Stimulated activated effector memory CD8-positive, alpha-beta T cell treated with anti-CD3 and anti-CD28 coated beads, Interleukin-12 subunit alpha, Interleukin-12 subunit beta, amount 100 ng/mL, for 72 hours (primary cell): ENCODE results near the gene METTL2B.
"Not testable (repeated sequence)": the region's sequence is repeated elsewhere in the genome, so short reads cannot be mapped to it uniquely, and the experiment has no call there.

ENCODE experiments used
- ATAC-seq: fragments of 150-1000 bp; cut with Tn5 transposase; 2 replicates; pipeline ENCODE4 v1.10.0; 2021
- DNase-seq, 2 donors: peaks; one replicate each; pipeline ENCODE4 v3.0.0; 2021 to 2022; ENCODE audit warnings: low spot score in 2 of 2
- H3K27ac Mint-ChIP-seq: one replicate; pipeline ENCODE4 v1.8.0; 2022; ENCODE audit warnings: mild to moderate bottlenecking, mixed read lengths
- H3K36me3 Mint-ChIP-seq: one replicate; pipeline ENCODE4 v1.8.0; 2022; ENCODE audit warnings: mild to moderate bottlenecking, mixed read lengths
- H3K4me1 Mint-ChIP-seq: one replicate; pipeline ENCODE4 v1.8.0; 2022; ENCODE audit warnings: mixed read lengths
- H3K4me3 Mint-ChIP-seq: one replicate; pipeline ENCODE4 v1.8.0; 2022; ENCODE audit warnings: mild to moderate bottlenecking, mixed read lengths
- H3K9me3 Mint-ChIP-seq: one replicate; pipeline ENCODE4 v1.8.0; 2022; ENCODE audit warnings: mixed read lengths

METTL2B gene

GRCh38 chr7:128477336-128477690, 765 bp downstream of the METTL2B start:
- DNase-seq, result not testable (repeated sequence)

GRCh38 chr7:128479082-128479481, 2.5 kb downstream of the METTL2B start:
- not testable (repeated sequence) for H3K27ac Mint-ChIP-seq, H3K9me3 Mint-ChIP-seq, ATAC-seq, H3K4me3 Mint-ChIP-seq, DNase-seq
- Mint-ChIP-seq H3K36me3 (peaks cover 73% of the 10 kb centered on the region), H3K4me1 (peaks cover 17% of the 10 kb centered on the region)

More at GRCh38 chr7:128477336-128477690, 765 bp downstream of the METTL2B start:
- peak overlapping the region; percentile 98 for H3K27ac Mint-ChIP-seq
- H3K36me3 Mint-ChIP-seq, result peaks cover 57% of the 10 kb centered on the region
- peaks cover 17% of the 10 kb centered on the region for H3K4me1 Mint-ChIP-seq
- ATAC-seq, H3K9me3 Mint-ChIP-seq: not testable (repeated sequence)
- peak overlapping the region; percentile 98 for H3K4me3 Mint-ChIP-seq

GRCh38 chr7:128488134-128488533, 11.6 kb downstream of the METTL2B start:
- not testable (repeated sequence) for H3K9me3 Mint-ChIP-seq, H3K4me3 Mint-ChIP-seq, H3K27ac Mint-ChIP-seq, ATAC-seq, DNase-seq, H3K4me1 Mint-ChIP-seq
- peaks cover 95% of the 10 kb centered on the region for H3K36me3 Mint-ChIP-seq

- H3K27ac Mint-ChIP-seq, result no peak overlapping the region
- H3K36me3 Mint-ChIP-seq, result peaks cover 99% of the 10 kb centered on the region
- DNase-seq (no peak), ATAC-seq (no peak)
- no peaks in the 10 kb centered on the region for H3K9me3 Mint-ChIP-seq
- H3K4me1 Mint-ChIP-seq, result no peaks in the 10 kb centered on the region
- no peak overlapping the region for H3K4me3 Mint-ChIP-seq
These were observed 20.9 kb downstream of the METTL2B start for GRCh38 chr7:128497405-128497804.

GRCh38 chr7:128505416-128505815, 28.9 kb downstream of the METTL2B start:
- not testable (repeated sequence) for H3K4me3 Mint-ChIP-seq, DNase-seq, ATAC-seq, H3K27ac Mint-ChIP-seq, H3K9me3 Mint-ChIP-seq
- Mint-ChIP-seq H3K4me1 (peaks cover 32% of the 10 kb centered on the region), H3K36me3 (peaks cover 56% of the 10 kb centered on the region)

GRCh38 chr7:128506819-128507218, 30.3 kb downstream of the METTL2B start:
- not testable (repeated sequence) for H3K9me3 Mint-ChIP-seq, H3K4me3 Mint-ChIP-seq, DNase-seq
- H3K4me1 Mint-ChIP-seq, result peaks cover 32% of the 10 kb centered on the region
- H3K36me3 Mint-ChIP-seq, result peaks cover 42% of the 10 kb centered on the region
- ATAC-seq, result peak; percentile 25
- H3K27ac Mint-ChIP-seq, result peak overlapping the region; percentile 80

GRCh38 chr7:128507321-128507993, 30.9 kb downstream of the METTL2B start:
- not testable (repeated sequence) for ATAC-seq, H3K9me3 Mint-ChIP-seq
- H3K27ac Mint-ChIP-seq, result peak overlapping the region; percentile 80

GRCh38 chr7:128511692-128512091, 35.1 kb downstream of the METTL2B start:
- ATAC-seq, H3K27ac Mint-ChIP-seq, H3K4me3 Mint-ChIP-seq, DNase-seq, H3K9me3 Mint-ChIP-seq: not testable (repeated sequence)
- H3K4me1 Mint-ChIP-seq, result peaks cover 23% of the 10 kb centered on the region
- peaks cover 11% of the 10 kb centered on the region for H3K36me3 Mint-ChIP-seq

More at GRCh38 chr7:128507321-128507993, 30.9 kb downstream of the METTL2B start:
- DNase-seq, H3K4me3 Mint-ChIP-seq: not testable (repeated sequence)
- peaks cover 32% of the 10 kb centered on the region for H3K4me1 Mint-ChIP-seq
- peaks cover 36% of the 10 kb centered on the region for H3K36me3 Mint-ChIP-seq

GRCh38 chr7:128515232-128515631, 38.7 kb downstream of the METTL2B start:
- ATAC-seq, H3K27ac Mint-ChIP-seq, DNase-seq, H3K4me3 Mint-ChIP-seq, H3K36me3 Mint-ChIP-seq, H3K9me3 Mint-ChIP-seq, H3K4me1 Mint-ChIP-seq: not testable (repeated sequence)

- DNase-seq, H3K9me3 Mint-ChIP-seq, H3K4me1 Mint-ChIP-seq, H3K36me3 Mint-ChIP-seq, ATAC-seq, H3K4me3 Mint-ChIP-seq, H3K27ac Mint-ChIP-seq: not testable (repeated sequence)
These were observed 40.5 kb downstream of the METTL2B start for GRCh38 chr7:128517023-128517422.

GRCh38 chr7:128523226-128523931, 46.8 kb downstream of the METTL2B start:
- Mint-ChIP-seq H3K4me1 (peaks cover 16% of the 10 kb centered on the region), H3K27ac (peak overlapping the region; percentile 71)
- not testable (repeated sequence) for H3K4me3 Mint-ChIP-seq, H3K36me3 Mint-ChIP-seq, H3K9me3 Mint-ChIP-seq
- ATAC-seq, result peak; percentile 94
- DNase-seq, result peak; percentile 71 to 82

GRCh38 chr7:128523932-128524524, 47.5 kb downstream of the METTL2B start:
- peaks cover 16% of the 10 kb centered on the region for H3K4me1 Mint-ChIP-seq
- not testable (repeated sequence) for H3K27ac Mint-ChIP-seq, H3K4me3 Mint-ChIP-seq, ATAC-seq, H3K9me3 Mint-ChIP-seq, H3K36me3 Mint-ChIP-seq, DNase-seq

GRCh38 chr7:128525584-128525983, 49.0 kb downstream of the METTL2B start:
- H3K27ac Mint-ChIP-seq, H3K36me3 Mint-ChIP-seq, ATAC-seq, H3K4me3 Mint-ChIP-seq, DNase-seq, H3K9me3 Mint-ChIP-seq: not testable (repeated sequence)
- peaks cover 21% of the 10 kb centered on the region for H3K4me1 Mint-ChIP-seq

- not testable (repeated sequence) for ATAC-seq, H3K27ac Mint-ChIP-seq, H3K9me3 Mint-ChIP-seq, H3K36me3 Mint-ChIP-seq, DNase-seq, H3K4me3 Mint-ChIP-seq
- H3K4me1 Mint-ChIP-seq, result peaks cover 21% of the 10 kb centered on the region
These were observed 49.5 kb downstream of the METTL2B start for GRCh38 chr7:128526062-128526466.

GRCh38 chr7:128529191-128529590, 52.6 kb downstream of the METTL2B start:
- not testable (repeated sequence) for H3K9me3 Mint-ChIP-seq, DNase-seq, ATAC-seq
- peak overlapping the region; percentile 85 for H3K27ac Mint-ChIP-seq
- peak overlapping the region; percentile 74 for H3K4me3 Mint-ChIP-seq
- peaks cover 28% of the 10 kb centered on the region for H3K4me1 Mint-ChIP-seq
- peaks cover 25% of the 10 kb centered on the region for H3K36me3 Mint-ChIP-seq
